Gastrocnemius medialis (tissue), 4 donors: ENCODE data around the gene RIMS3. TPM values are rescaled to one million over a fixed set of nuclear protein-coding genes. Genes with fewer than 3 reads are reported as not detected.
"Not testable (repeated sequence)": the region's sequence is repeated elsewhere in the genome, so short reads cannot be mapped to it uniquely, and the experiment has no call there.

Experiments used
- ATAC-seq, 2 donors: fragments of 150-250 bp; one replicate each; pipeline ENCODE4 v1.9.1; 2016
- DNase-seq, 2 donors: peaks; one replicate each; pipeline ENCODE4 v3.0.0-alpha.2; 2019
- H3K27ac ChIP-seq, 4 donors: fragments of 200-600 bp; sonication (generic); 1 replicate in 1 of 4; 2 replicates in 3 of 4; pipeline ENCODE4 v1.5.1; 2016 to 2018; ENCODE audit warnings: mild to moderate bottlenecking in 2 of 4, moderate library complexity in 1 of 4
- H3K27me3 ChIP-seq, 3 donors: fragments of 200-600 bp; sonication (generic) in 2 of 3; 1 replicate in 1 of 3; 2 replicates in 2 of 3; pipeline versions ENCODE4 v1.5.1 to v1.6.0; 2016 to 2019; ENCODE audit warnings: mild to moderate bottlenecking in 1 of 3, moderate library complexity in 1 of 3
- H3K36me3 ChIP-seq, 2 donors: fragments of 200-600 bp; sonication (generic) in 1 of 2; one replicate each; pipeline ENCODE4 v1.5.1; 2017 to 2018
- H3K4me1 ChIP-seq, 2 donors: fragments of 200-600 bp; sonication (generic) in 1 of 2; one replicate each; pipeline ENCODE4 v1.5.1; 2016 to 2017; ENCODE audit warnings: mild to moderate bottlenecking in 2 of 2
- H3K4me3 ChIP-seq, 4 donors: fragments of 200-600 bp; sonication (generic) in 3 of 4; 1 replicate in 1 of 4; 2 replicates in 3 of 4; pipeline ENCODE4 v1.5.1; 2016 to 2019; ENCODE audit warnings: mild to moderate bottlenecking in 2 of 4
- H3K9me3 ChIP-seq, 3 donors: fragments of 200-600 bp; sonication (generic) in 2 of 3; 1 replicate in 1 of 3; 2 replicates in 2 of 3; pipeline ENCODE4 v1.5.1; 2016 to 2019
- CTCF ChIP-seq, 5 experiments: fragments of 450-650 bp in 3 of 5; fragments of 200-600 bp in 2 of 5; sonication (generic) in 2 of 5; IDR thresholded peaks in 4 of 5; conservative IDR thresholded peaks in 1 of 5; 1 replicate in 4 of 5; 2 replicates in 1 of 5; pipeline ENCODE4 v1.5.1; 2016 to 2019; ENCODE audit warnings: antibody characterized with exemption in 5 of 5, mild to moderate bottlenecking in 3 of 5, moderate library complexity in 3 of 5
- POLR2A ChIP-seq, 2 donors: fragments of 450-650 bp; IDR thresholded peaks; one replicate each; pipeline ENCODE4 v1.6.1; 2017; ENCODE audit warnings: antibody characterized with exemption in 2 of 2, mild to moderate bottlenecking in 2 of 2, moderate library complexity in 2 of 2
- in situ Hi-C, 4 donors: fragments of 200-750 bp; cut with MboI; loops; one replicate each; pipeline versions ENCODE4 v1.15.0 to v1.8.0; 2017; ENCODE audit warnings: low sequenced_read_pairs in 4 of 4
- intact Hi-C: fragments of 100-400 bp; cut with DNase I; formaldehyde crosslinking; loops from one replicate; pipeline ENCODE4 v1.15.1; 2023; ENCODE audit warnings: low total_unique reads
- total RNA-seq, 4 donors: library from RNA; depleted of rRNA; stranded (reverse); fragments of >200 nt; gene quantifications; one replicate each; pipeline versions ENCODE4 v1.1.0 to v1.2.3, GENCODE V29; 2016

The RIMS3 gene
- total RNA-seq, 4 donors from 2014 or later, result 0.31 to 0.67 (median 0.44) TPM

- DNase-seq (no peak), ATAC-seq (no peak)
- Histone ChIP-seq H3K27ac (no peak overlapping the region), H3K4me3 (no peak overlapping the region), H3K4me1 (no peaks in the 10 kb centered on the region), H3K9me3 (no peaks in the 10 kb centered on the region), H3K36me3 (no peaks in the 10 kb centered on the region), H3K27me3 (no peaks in the 10 kb centered on the region)
- TF ChIP-seq CTCF (IDR thresholded peaks at IDR 0.05 in 4 of 5, conservative IDR thresholded peaks at IDR 0.05 in 1 of 5) (no peak), POLR2A (IDR thresholded peaks at IDR 0.05) (no peak)
- intact Hi-C loops, result no loop called here
- in situ Hi-C loops, result no loop called here
These were observed 73.2 kb downstream of the RIMS3 start for GRCh38 chr1:40592107-40592803.

- Histone ChIP-seq H3K27me3 (no peaks in the 10 kb centered on the region), H3K9me3 (no peaks in the 10 kb centered on the region), H3K4me1 (no peaks in the 10 kb centered on the region), H3K27ac (no peak overlapping the region), H3K4me3 (no peak overlapping the region), H3K36me3 (no peaks in the 10 kb centered on the region)
- no peak for TF ChIP-seq POLR2A (IDR thresholded peaks at IDR 0.05)
- no peak for TF ChIP-seq CTCF (IDR thresholded peaks at IDR 0.05 in 4 of 5, conservative IDR thresholded peaks at IDR 0.05 in 1 of 5)
- intact Hi-C loops, result no loop called here
- ATAC-seq (no peak), DNase-seq (no peak)
- in situ Hi-C loops, result no loop called here
These were observed 76.9 kb downstream of the RIMS3 start for GRCh38 chr1:40588586-40588985.

- H3K27ac ChIP-seq, result no peak overlapping the region
- no peak for ATAC-seq
These were observed 81.5 kb downstream of the RIMS3 start for GRCh38 chr1:40583980-40584379.

GRCh38 chr1:40582116-40582515 is 83.4 kb downstream of the RIMS3 start:
- intact Hi-C loops, result no loop called here
- no peak for TF ChIP-seq POLR2A (IDR thresholded peaks at IDR 0.05)
- no peak for TF ChIP-seq CTCF (IDR thresholded peaks at IDR 0.05 in 4 of 5, conservative IDR thresholded peaks at IDR 0.05 in 1 of 5)
- ATAC-seq (no peak), DNase-seq (no peak)
- no peaks in the 10 kb centered on the region for H3K4me1 ChIP-seq
- no peaks in the 10 kb centered on the region for H3K9me3 ChIP-seq
- H3K4me3 ChIP-seq, result no peak overlapping the region
- no peaks in the 10 kb centered on the region for H3K36me3 ChIP-seq
- in situ Hi-C loops, result no loop called here
- H3K27me3 ChIP-seq, result no peaks in the 10 kb centered on the region
- H3K27ac ChIP-seq, result no peak overlapping the region

More at GRCh38 chr1:40583980-40584379, 81.5 kb downstream of the RIMS3 start:
- no peaks in the 10 kb centered on the region for H3K36me3 ChIP-seq
- no peak for TF ChIP-seq POLR2A (IDR thresholded peaks at IDR 0.05)
- TF ChIP-seq CTCF (IDR thresholded peaks at IDR 0.05 in 4 of 5, conservative IDR thresholded peaks at IDR 0.05 in 1 of 5), result no peak
- H3K27me3 ChIP-seq, result no peaks in the 10 kb centered on the region
- H3K4me1 ChIP-seq, result no peaks in the 10 kb centered on the region
- H3K9me3 ChIP-seq, result no peaks in the 10 kb centered on the region
- no peak for DNase-seq
- in situ Hi-C loops (no loop called here), intact Hi-C loops (no loop called here)
- H3K4me3 ChIP-seq, result no peak overlapping the region

- no peak for ATAC-seq
These were observed 90.1 kb downstream of the RIMS3 start for GRCh38 chr1:40575336-40575735.

GRCh38 chr1:40574805-40575204 is 90.7 kb downstream of the RIMS3 start:
- DNase-seq, H3K36me3 ChIP-seq, H3K27ac ChIP-seq, intact Hi-C loops, in situ Hi-C loops, H3K4me3 ChIP-seq, ATAC-seq, H3K4me1 ChIP-seq, H3K9me3 ChIP-seq, H3K27me3 ChIP-seq: not testable (repeated sequence)

More at GRCh38 chr1:40575336-40575735, 90.1 kb downstream of the RIMS3 start:
- no peaks in the 10 kb centered on the region for H3K36me3 ChIP-seq
- H3K4me3 ChIP-seq, result no peak overlapping the region
- TF ChIP-seq POLR2A (IDR thresholded peaks at IDR 0.05) (no peak), CTCF (IDR thresholded peaks at IDR 0.05 in 4 of 5, conservative IDR thresholded peaks at IDR 0.05 in 1 of 5) (no peak)
- no peaks in the 10 kb centered on the region for H3K9me3 ChIP-seq
- in situ Hi-C loops (no loop called here), intact Hi-C loops (no loop called here)
- H3K27me3 ChIP-seq, result no peaks in the 10 kb centered on the region
- no peaks in the 10 kb centered on the region for H3K4me1 ChIP-seq
- DNase-seq, result no peak
- no peak overlapping the region for H3K27ac ChIP-seq
